HG03175 (cell line): Measurements from ENCODE around the gene FILIP1L.
"Not testable (repeated sequence)": the region's sequence is repeated elsewhere in the genome, so short reads cannot be mapped to it uniquely, and the experiment has no call there.

Experiments used
- ATAC-seq: cut with Tn5 transposase; IDR thresholded peaks from one replicate; pipeline ENCODE4 v1.9.1; 2021; ENCODE audit warnings: mild to moderate bottlenecking, moderate library complexity; ENCODE audit not compliant: unreplicated experiment

Gene FILIP1L

DNA sequence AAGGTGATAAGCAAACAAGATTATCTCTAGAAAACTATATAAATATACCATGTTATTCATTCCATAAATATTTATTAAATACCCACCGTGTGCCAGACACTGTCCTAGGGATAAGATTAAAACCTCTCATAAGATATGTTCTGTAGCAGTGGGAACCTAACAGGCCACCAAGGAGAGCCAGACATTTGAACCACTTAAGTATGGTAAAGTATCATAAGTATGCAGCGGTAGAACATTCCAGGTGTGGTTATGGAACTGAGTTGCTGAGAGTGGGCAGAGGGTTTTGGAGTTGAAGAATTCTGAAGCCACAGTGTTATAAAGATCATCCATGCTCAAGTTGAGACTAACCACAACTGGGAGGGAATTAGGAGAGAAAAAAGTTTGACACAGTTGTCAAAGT, 14.7 kb downstream of the FILIP1L start:
- no peak for ATAC-seq

DNA sequence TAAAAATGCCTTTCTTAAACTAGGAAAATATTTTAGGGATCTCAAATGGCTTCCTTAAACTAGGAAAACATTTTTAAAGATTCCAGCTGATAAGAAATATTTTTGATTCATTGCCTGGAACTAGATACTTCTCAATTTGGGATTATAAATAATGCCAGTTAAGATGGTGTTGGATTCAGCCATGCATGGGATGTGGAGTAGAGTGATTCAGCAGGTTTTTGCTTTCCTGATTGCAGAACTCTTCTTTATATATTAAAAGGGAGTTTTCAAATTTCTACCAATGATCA, 15.6 kb downstream of the FILIP1L start:
- no peak for ATAC-seq

DNA sequence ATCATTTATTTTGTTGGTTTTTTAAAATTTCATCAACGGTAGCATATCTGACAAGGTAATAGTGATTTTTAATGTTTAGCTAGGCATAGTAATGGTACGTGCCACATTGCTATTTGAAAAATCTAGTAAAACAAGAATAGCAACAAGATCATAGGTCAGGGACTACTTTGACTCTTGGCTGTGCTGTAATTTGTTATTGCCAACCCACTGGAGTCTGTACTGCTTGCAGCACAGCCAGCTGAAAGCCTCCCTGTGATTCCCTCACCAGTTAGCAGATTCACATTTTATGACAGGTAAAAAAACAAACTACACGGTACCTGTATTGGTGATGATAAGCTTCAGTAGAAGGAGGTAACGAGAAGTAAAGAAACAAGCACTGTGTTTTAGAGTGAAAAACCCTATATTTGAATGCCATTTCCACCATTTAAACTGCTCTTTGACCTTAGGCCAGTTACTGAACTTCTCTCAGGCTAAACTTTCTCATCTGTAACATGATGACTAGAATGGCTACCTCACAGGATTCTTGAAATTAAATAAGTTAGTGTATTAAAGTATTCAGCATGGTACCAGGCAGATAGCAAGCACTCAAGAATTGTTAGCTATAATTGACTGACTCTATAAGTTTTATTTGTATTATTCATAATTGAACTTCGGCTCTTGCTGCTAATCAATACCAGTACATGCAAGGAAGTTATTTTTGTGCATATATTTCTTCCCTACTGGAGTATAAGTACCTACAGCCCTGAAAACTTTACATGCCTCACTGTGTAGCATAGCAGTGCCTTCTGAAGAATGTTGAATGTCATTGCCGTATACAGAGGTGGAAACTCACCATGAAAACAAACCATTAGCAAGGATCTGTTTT, 16.1 kb downstream of the FILIP1L start:
- ATAC-seq: no peak

DNA sequence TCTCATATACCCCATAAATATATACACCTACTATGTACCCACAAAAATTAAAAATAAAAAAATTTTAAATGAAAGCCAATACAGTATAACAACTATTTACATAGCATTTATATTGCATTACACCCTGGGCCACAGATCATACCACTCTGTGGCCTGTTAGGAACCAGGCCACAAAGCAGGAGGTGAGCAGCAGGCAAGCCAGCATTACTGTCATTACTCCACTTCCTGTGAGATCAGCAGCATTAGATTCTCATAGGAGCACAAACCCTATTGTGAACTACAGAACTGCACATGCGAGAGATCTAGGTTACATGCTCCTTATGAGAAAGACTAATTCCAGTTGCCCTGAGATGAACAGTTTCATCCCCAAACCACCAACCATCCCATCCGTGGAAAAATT, 17.4 kb downstream of the FILIP1L start:
- ATAC-seq: no peak

DNA sequence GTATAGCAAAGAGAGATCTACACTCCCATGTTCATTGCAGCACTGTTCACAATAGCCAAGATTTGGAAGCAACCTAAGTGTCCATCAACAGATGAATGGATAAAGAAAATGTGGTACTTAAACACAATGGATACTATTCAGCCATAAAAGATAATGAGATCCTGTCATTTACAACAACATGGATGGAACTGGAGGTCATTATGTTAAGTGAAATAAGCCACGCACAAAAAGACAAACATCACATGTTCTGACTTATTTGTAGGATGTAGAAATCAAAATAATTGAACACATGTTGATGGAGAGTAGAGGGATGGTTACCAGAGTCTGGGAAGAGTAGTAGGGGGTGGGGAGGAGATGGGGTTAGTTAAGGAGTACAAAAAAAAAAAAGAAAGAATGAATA, 18.0 kb downstream of the FILIP1L start:
- not testable (repeated sequence) for ATAC-seq

DNA sequence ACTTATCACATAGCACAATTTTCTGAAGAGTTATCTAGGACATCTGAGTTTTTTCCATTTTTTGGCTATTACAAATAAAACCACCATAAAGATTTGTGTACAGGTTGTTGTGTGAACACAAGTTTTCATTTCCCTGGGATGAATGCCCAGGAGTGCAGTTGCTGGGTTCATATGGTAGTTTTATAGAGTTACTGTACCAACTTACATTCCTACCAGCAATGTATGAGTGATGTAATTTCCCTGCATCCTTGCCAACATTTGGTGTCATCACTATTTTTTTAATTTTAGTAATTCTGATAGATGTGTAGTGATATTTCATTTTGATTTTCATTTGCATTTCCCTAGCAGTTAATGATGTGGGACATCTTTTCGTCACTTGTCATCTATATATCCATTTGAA, 20.5 kb downstream of the FILIP1L start:
- ATAC-seq: no peak

DNA sequence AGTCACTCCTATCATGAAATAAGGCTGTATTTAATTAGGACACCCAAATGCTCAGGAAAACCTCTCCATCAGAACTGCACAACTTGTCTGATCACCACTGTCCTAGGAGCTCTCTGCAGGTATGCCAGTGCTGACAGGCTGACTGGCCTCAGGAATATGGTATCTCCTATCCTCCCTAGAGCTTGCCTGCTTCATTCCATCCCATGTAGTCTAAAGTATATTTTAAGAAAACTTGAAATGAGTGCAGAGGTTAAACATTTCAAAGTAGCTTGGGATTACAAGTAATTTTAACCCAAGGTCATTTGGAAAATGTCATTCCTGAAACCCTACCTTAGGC, 23.7 kb downstream of the FILIP1L start:
- no peak for ATAC-seq

DNA sequence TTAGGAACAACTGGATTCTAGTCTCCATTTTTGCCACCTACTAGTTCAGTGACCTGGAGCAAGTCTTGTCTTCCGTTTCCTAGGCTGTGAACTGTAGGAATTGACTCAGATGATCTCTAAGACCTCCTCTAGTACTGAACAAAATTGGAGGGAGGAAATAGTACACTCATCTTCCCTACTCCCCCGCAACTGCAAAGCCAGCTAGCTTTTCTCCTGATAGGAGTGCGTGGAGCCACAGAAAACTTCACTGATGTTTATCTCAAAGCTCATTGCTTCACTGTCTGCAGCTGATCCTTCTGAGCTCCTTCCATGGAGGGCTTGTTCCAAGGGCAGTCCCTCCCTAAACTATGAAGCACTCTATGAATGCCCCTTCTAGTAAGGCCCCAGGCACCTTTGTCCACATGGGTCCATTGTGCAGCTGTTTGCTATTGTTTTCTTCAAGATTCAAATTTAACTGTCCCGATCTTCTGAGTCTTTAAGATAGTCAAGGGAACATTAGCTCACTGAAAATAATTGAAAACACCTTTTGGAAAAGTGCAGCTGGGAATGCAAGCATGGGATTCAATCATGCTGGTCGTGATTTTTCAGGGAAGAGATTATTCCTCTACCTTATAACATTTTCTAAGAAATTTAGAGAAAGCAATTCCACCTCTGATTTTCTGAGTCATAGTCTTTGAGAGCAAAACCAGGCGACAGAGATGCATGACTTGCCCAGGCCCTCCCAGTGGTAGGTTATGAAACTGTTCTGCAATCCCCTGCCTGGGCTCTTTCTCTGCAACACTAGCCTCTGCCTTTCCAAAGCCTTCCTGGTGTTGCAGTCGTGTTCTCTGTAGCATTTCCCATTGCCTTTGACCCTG, 24.3 kb downstream of the FILIP1L start:
- ATAC-seq: peak; percentile 47

DNA sequence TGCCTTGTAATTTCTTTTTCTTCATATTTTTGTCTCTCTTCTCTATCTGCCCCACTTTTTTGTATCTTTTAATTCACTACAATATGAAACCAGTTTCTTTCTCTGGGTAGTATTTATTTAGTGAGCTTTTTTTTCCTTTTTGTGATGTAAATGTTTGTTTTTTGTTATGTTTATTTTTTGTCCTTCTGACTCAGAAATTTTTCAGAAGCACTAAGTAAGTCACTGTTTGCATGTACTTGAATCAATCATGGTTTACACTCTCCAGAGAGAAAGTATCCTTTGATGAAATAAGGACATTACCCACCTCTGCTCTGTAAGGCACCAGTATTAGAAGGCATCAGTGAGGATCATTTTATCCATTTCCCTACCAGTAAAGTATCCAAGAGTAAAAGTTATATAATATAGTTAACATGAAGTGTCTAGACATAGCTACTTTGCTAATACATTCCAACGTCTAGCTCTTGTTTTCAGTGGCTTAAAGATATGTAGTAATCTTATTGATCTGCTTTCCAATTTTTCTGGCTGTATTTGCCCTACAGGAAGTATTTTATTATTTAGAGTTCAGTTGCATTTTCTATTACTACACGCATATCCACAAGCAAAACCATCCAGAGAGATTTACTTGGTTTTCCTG, 25.4 kb downstream of the FILIP1L start:
- ATAC-seq: no peak

DNA sequence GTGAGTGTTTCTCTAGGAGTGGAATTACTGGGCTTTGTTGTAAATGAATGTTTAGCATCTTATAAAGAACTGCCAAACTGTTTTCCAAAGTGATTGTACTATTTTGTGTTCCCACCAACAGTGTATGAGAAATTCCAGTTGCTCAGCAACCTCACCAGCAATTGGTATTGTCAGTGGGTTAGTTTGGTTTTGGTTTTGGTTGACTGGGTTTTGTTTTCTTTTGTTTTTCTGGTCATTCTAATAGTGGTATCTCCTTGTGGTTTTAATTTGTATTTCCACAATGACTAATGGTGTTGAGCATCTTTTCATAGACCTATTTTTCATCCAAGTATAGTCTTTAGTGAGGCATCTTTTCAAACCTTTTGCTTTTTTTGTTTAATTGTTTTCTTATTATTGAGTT, 27.1 kb downstream of the FILIP1L start:
- peak; percentile 91 for ATAC-seq

DNA sequence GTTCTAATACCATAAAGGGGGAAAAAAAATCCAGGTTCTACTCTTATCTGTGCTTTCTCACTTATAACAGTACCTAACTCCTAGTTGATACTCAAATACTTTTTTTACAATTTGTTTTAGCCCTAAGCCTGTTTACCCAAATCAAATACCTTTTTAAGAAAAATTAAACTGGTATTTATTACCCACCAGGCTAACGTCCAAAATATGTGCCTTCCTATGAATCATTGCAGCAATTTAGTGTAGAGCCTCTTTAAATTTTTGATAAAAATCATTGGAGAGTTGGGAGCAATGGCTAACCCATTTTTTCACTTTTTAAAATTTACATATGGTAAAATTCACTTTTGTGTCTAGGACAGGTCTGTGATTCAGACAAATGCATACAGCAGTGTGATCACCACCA, 27.9 kb downstream of the FILIP1L start:
- ATAC-seq: no peak

DNA sequence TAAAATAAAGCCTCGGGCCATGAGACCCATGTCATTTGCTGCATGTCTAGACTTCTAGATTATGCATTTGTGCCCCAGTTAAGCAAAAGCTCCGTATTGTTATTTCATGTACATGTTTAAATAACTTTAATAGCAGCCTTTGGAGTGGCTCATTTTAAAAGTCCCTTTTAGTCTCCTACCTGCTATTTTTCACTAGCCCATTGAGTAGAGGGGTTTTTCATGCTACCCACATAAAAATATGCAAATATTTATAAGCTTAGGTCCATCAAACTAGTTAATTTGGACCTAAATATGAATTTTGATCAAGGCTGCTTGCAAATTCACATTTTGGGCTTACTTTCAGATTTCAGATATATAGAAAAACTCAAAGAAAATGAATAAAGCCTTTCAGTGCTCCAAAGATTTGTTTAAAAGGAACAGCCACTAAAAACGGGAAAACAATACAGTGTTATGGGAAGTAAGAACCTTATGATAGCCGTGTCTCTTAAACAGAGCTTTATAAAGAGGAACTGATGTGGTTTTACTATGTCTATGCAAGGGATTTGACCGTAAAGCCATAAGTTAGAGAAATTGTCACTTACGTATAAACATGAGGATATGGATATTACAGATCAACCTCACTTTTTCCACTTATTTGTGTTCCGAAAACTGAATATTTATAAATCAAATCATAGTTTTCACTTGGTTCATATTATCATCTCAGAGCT, 30.0 kb downstream of the FILIP1L start:
- no peak for ATAC-seq

DNA sequence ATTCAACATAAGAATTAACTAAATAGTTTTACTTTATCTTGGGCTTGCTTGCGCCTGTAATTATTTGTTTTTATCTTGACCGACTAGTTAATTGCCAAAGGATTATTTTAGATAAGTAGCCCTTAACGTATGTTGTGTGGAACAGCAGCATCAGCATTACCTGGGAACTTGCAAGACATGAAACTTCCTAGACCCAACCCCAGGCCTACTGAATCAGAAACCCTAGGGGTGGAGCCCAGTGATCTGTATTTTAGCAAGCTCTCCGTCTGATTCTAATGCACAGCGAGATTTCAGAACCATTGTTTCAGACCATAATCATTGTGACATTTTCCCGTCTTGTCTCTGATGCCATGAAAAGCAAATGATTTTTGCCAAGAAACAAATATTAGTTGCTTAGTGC, 31.1 kb downstream of the FILIP1L start:
- ATAC-seq: no peak

DNA sequence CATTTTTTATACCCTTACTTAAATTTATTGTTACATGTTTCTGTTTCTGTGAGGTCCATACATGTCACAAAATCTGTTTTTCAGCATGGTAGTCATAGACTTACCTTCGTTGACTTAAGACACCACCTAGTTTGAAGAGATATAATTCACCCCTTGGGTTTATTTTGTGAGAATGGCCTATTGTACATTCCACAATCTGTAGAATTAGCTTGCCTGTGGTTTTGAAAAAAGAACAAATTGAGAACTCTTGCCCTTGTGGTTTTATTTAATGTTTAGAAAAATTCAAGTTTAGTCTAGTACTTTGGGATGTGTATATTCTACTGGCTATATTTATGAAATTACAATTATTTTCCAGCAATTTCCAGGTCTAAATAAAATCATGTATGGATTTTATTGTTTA, 31.6 kb downstream of the FILIP1L start:
- ATAC-seq: no peak

DNA sequence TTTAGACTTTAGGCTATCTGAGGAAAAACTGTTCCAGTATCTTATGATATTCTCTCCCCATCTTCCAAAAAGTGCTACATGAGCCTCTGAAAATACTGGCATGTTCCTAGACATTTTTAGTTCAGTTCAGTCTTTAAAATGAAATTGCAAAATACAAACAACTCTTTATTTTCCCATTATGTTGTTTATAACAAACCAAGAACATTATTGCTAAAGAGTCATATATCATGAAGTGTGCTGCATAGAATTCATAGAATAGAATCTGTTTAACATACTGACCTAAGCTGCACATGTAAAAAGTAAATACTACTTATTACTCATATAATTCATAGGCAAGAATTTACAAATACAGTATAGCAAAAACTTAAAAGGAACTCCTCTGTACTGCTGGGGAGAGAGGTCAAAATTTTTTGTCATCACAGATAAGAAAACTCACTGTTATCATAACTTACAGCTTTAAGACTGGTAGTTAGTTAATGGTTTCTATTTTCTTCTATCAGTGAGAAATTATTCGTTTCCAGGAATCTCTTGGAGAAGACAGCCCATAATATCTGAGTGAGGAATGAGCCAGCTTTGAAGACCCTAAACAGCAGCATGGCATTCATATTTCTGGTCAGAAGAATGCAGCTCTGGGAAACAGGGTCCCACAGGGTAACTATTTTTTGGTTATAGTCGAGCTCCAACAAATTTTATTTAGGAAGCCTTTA, 32.2 kb downstream of the FILIP1L start:
- ATAC-seq: no peak

DNA sequence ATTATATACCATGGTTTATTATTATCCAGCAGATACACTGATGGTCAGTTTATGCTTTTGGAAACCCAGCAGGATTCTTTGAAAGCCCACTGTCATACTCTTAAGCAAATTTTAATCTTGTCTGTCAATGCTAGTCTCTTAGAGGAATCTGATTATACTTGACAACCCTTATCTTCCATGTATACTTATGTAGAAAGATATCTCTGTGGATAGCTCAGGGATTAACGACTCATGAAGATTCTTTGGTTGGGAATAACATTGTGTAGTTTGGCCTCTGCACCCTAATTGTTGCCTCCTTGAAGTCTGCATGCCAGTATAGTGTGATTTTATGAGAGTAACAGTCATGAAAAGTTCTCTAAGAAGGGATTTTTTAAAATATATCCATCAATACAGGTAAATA, 33.0 kb downstream of the FILIP1L start:
- ATAC-seq: no peak

DNA sequence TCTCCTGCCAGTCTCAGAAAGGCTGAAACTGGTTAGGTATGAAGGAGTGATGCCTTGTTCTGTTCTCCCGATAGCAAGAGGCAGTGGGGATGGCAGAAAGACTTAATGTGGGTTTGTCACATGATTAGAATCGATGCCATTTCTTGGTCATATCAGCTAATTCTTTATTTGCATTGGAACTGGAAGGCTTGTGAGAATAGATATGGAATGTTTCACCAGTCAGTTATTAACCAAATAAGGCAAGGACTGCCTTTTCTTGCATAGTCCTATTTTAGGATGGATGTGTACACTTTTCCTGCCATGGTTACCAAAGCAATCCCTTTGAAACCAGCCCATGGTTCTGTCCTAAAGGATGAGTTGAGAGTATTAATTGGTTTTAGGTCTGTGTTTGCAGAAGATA, 33.7 kb downstream of the FILIP1L start:
- no peak for ATAC-seq

DNA sequence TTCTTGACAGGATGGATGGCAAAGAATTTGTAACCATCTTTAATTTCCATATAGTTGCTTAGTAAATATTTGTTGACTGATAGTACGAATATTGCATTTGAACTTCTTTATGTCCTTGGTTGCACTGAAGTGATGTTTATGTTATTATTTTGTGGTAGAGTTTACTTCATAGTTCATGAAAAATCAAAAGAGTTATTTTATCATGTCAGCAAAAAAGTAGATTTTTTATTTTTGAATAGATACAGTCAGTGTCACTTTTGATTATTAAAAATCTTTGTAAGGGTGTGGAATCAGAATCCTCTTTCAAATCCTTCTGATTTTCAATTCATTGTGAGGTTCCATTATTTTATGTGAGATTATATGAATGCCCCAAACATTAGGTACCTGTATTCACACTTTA, 35.0 kb downstream of the FILIP1L start:
- no peak for ATAC-seq

DNA sequence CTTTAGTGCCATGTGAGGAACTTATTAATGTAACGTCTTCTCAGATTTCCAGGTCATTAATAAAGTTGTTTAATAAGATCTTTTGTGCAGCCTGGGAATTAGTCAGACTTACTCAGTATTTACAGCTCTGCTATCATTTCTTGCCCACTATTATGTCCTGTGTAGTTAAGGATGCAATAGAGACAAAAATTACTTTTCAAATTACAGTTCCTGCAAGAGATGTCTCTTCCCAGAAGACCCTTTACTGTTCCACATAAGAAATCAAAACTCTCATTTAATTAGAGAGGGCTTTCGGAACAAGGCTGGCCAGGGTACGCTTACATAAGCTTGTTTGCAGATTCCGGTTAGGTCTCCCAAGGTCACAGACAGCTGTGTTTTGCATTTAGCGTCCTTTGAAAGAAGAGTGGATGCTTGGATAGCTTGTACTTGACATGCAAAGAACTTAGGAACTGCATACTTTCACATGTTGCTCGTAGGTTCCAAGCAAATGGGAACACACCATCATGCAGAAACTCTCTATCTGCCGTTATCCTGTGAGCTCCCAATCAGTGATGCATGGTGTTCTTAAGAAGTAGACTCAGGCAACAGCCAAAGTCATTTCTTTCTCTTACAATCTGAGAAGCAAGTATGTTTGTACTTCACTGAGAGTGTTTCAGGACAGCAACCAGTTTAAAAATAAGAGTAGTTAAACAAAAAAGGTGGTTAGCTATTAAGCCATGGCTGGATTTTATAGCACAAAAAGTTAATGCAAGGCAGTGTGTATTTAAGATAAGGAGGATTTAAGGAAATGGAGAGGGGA, 37.4 kb downstream of the FILIP1L start:
- ATAC-seq: no peak
